ENCODE measurements around the gene SFXN4. TPM values are rescaled to one million over a fixed set of nuclear protein-coding genes. Genes with fewer than 3 reads are reported as not detected.
"Not testable (repeated sequence)": the region's sequence is repeated elsewhere in the genome, so short reads cannot be mapped to it uniquely, and the experiment has no call there.

The SFXN4 gene
- total RNA-seq, 1 donor from 2014 or later: 21.9 TPM

DNA sequence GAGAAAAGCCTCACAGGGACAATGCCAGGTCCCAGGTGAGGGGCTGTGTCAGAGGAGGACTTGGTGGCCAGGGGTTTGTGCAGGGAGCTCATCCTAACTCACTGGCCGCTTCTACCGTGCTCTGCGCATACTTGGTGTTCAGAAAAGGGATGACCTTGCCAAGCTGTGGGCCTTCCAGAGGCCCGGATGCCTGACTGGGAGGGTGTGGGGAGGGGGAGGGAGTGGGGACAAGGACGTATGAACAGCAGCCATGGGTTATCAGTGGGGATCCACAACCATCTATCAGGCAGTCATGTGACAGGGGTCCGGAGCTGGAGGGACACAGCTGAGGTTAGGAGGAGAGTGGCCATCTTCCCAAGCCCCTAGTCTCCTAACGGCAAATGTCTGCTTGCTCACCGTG, 6.2 kb downstream of the SFXN4 start:
- Histone ChIP-seq H3K4me3 (ENCODE audit: low read depth, low read length) (no peak overlapping the region), H3K27me3 (ENCODE audit: control insufficient read depth, insufficient read depth, low read length) (no peaks in the 10 kb centered on the region), H3K36me3 (ENCODE audit: control insufficient read depth, insufficient read depth, low read length) (no peaks in the 10 kb centered on the region)
- TF ChIP-seq, protein P1, sequence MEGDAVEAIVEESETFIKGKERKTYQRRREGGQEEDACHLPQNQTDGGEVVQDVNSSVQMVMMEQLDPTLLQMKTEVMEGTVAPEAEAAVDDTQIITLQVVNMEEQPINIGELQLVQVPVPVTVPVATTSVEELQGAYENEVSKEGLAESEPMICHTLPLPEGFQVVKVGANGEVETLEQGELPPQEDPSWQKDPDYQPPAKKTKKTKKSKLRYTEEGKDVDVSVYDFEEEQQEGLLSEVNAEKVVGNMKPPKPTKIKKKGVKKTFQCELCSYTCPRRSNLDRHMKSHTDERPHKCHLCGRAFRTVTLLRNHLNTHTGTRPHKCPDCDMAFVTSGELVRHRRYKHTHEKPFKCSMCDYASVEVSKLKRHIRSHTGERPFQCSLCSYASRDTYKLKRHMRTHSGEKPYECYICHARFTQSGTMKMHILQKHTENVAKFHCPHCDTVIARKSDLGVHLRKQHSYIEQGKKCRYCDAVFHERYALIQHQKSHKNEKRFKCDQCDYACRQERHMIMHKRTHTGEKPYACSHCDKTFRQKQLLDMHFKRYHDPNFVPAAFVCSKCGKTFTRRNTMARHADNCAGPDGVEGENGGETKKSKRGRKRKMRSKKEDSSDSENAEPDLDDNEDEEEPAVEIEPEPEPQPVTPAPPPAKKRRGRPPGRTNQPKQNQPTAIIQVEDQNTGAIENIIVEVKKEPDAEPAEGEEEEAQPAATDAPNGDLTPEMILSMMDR (IDR thresholded peaks at IDR 0.05; ENCODE audit: insufficient read depth, low read length, poor library complexity, severe bottlenecking): no peak
- no peak for DNase-seq (ENCODE audit: low read depth)

DNA sequence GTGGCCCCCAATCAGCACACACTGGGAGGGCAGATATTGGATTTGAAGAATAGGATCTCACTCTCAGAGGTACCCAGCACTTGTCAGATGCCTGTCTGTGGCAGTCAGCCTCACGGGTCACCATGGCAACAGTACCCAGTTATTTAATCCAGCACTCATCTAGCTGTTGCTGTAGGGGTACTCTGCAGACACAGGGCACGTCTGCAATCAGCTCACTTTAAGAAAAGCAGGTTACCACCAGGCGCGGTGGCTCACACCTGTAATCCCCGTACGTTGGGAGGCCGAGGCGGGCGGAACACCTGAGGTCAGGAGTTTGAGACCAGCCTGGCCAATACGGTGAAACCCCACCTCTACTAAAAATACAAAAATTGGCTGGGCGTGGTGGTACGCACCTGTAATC, 11.9 kb downstream of the SFXN4 start:
- Histone ChIP-seq H3K27me3 (ENCODE audit: control insufficient read depth, insufficient read depth, low read length) (no peaks in the 10 kb centered on the region), H3K4me3 (ENCODE audit: low read depth, low read length) (no peak overlapping the region), H3K36me3 (ENCODE audit: control insufficient read depth, insufficient read depth, low read length) (no peaks in the 10 kb centered on the region)
- TF ChIP-seq, protein P1 (IDR thresholded peaks at IDR 0.05; ENCODE audit: insufficient read depth, low read length, poor library complexity, severe bottlenecking): no peak
- DNase-seq (ENCODE audit: low read depth): no peak

DNA sequence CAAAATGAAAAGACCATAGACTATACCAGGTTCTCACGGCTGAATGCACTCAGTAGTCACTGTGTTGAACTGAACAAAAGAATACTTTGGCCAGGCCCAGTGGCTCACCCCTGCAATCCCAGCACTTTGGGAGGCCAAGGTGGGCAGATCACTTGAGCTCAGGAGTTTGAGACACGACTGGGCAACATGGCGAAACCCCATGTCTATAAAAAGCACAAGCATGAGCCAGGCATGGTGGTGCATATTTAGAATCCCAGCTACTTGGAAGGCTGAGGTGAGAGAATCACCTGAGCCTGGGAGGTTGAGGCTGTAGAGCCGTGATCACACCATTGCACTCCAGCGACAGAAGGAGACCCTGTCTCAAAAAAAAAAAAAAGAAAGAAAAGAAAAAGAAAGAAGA, 12.5 kb downstream of the SFXN4 start:
- no peaks in the 10 kb centered on the region for H3K36me3 ChIP-seq (ENCODE audit: control insufficient read depth, insufficient read depth, low read length)
- no peaks in the 10 kb centered on the region for H3K27me3 ChIP-seq (ENCODE audit: control insufficient read depth, insufficient read depth, low read length)
- no peak for DNase-seq (ENCODE audit: low read depth)
- no peak overlapping the region for H3K4me3 ChIP-seq (ENCODE audit: low read depth, low read length)
- TF ChIP-seq, protein P1 (IDR thresholded peaks at IDR 0.05; ENCODE audit: insufficient read depth, low read length, poor library complexity, severe bottlenecking): no peak

GRCh38 chr10:119151601-119152000, 13.9 kb downstream of the SFXN4 start:
- H3K27me3 ChIP-seq (ENCODE audit: control insufficient read depth, insufficient read depth, low read length); H3K36me3 ChIP-seq (ENCODE audit: control insufficient read depth, insufficient read depth, low read length); DNase-seq (ENCODE audit: low read depth); H3K4me3 ChIP-seq (ENCODE audit: low read depth, low read length): not testable (repeated sequence)

DNA sequence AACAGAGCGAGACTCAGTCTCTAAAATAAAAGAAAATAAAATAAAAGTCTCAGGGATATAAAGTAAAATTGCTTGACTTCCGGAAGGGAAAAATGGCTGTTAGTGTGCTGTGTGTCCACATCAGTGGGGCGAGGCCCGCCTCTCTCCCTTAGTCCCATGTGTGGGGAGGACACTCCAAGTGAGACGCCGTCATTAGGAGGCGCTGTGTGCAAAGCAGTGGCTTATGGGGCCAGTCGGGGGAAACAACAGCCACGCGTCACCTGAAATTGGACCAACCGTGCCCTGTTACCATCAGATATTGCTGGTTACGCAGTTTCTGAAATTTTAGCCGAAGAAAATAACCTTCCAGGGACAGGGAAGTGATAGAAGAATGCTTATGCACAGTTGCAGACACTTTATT, 15.8 kb downstream of the SFXN4 start:
- no peak overlapping the region for H3K4me3 ChIP-seq (ENCODE audit: low read depth, low read length)

GRCh38 chr10:119149157-119149556, 16.4 kb downstream of the SFXN4 start:
- TF ChIP-seq, protein P1 (IDR thresholded peaks at IDR 0.05; ENCODE audit: insufficient read depth, low read length, poor library complexity, severe bottlenecking): no peak
- no peak for DNase-seq (ENCODE audit: low read depth)
- Histone ChIP-seq H3K36me3 (ENCODE audit: control insufficient read depth, insufficient read depth, low read length) (no peaks in the 10 kb centered on the region), H3K27me3 (ENCODE audit: control insufficient read depth, insufficient read depth, low read length) (no peaks in the 10 kb centered on the region), H3K4me3 (ENCODE audit: low read depth, low read length) (no peak overlapping the region)

More for the DNA sequence above, 15.8 kb downstream of the SFXN4 start:
- Histone ChIP-seq H3K36me3 (ENCODE audit: control insufficient read depth, insufficient read depth, low read length) (no peaks in the 10 kb centered on the region), H3K27me3 (ENCODE audit: control insufficient read depth, insufficient read depth, low read length) (no peaks in the 10 kb centered on the region)
- TF ChIP-seq, protein P1 (IDR thresholded peaks at IDR 0.05; ENCODE audit: insufficient read depth, low read length, poor library complexity, severe bottlenecking): no peak
- no peak for DNase-seq (ENCODE audit: low read depth)
